BLaER1 (cell line): ENCODE measurements around the gene ZNF560.
"Not testable (repeated sequence)": the region's sequence is repeated elsewhere in the genome, so short reads cannot be mapped to it uniquely, and the experiment has no call there.

ENCODE experiments used
- H3K27ac ChIP-seq: shearing (Covaris generic); formaldehyde crosslinking; 2 replicates; pipeline ENCODE4 v1.8.1; 2022
- H3K27me3 ChIP-seq: shearing (Covaris generic); formaldehyde crosslinking; 2 replicates; pipeline ENCODE4 v1.8.1; 2022
- H3K36me3 ChIP-seq: shearing (Covaris generic); formaldehyde crosslinking; 2 replicates; pipeline ENCODE4 v1.8.1; 2022
- H3K4me1 ChIP-seq: shearing (Covaris generic); formaldehyde crosslinking; 2 replicates; pipeline ENCODE4 v1.8.1; 2022
- H3K4me2 ChIP-seq: shearing (Covaris generic); formaldehyde crosslinking; 2 replicates; pipeline ENCODE4 v1.8.1; 2022
- H3K4me3 ChIP-seq: shearing (Covaris generic); formaldehyde crosslinking; 2 replicates; pipeline ENCODE4 v1.8.1; 2022
- H3K9ac ChIP-seq: shearing (Covaris generic); formaldehyde crosslinking; 2 replicates; pipeline ENCODE4 v1.8.1; 2022
- H3K9me3 ChIP-seq: shearing (Covaris generic); formaldehyde crosslinking; 2 replicates; pipeline ENCODE4 v1.8.1; 2022
- H4K20me1 ChIP-seq: shearing (Covaris generic); formaldehyde crosslinking; 2 replicates; pipeline ENCODE4 v1.8.1; 2022
- Cebpa-rat ChIP-seq: shearing (Covaris generic); IDR thresholded peaks from 2 replicates; pipeline ENCODE4 v1.8.1; 2022

The ZNF560 gene

DNA sequence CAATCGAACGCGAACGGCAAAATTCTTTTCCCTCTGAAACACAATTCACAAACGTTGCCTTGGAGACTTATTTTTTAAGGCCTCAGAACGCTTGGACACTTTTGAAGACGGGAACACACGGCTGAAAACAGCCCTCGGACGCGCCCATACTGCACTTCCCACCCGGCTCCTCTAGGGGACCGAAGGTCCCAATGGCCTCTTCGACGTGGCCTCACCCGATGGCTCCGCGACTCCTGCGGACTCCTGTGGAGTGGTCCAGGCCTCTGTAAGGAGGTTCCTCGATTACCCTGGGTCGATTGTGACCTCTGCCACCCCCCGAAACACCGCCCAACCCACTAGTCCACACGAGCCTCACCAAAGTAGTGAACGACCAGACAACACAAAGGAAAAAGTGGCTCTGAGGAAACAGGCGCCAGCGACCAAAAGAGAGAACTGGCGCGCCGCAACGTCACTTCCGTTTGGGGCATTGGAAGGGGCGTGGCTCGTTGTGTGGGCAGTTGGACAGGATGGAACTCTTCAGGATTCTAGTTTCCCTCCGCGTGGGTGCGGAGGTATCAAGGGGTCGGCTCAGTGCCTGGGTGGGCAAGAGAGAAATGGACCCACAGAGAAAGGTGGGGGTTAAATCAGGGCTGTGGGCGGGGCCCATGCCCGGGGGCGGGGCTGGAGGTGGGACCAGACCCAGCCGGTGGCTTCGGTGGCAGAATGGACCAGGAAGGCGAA, at the start of gene ZNF560:
Gene ZNF560 (minus strand): TSS at position 434 of the 720 bp plus-strand sequence. CDS start 23,303 bp downstream, outside the sequence.
- H3K4me3 ChIP-seq: no peak within 1 kb of the TSS
- H3K9me3 ChIP-seq: peaks cover 64% of the 10 kb centered on the region
- no peak within 1 kb of the TSS for H3K9ac ChIP-seq
- no peaks in the 10 kb centered on the region for H3K27me3 ChIP-seq
- no peak within 1 kb of the TSS for H3K27ac ChIP-seq
- no peak within 1 kb of the TSS for H3K4me2 ChIP-seq
- H3K36me3 ChIP-seq: no peaks in the 10 kb centered on the region
- no peaks in the 10 kb centered on the region for H3K4me1 ChIP-seq
- H4K20me1 ChIP-seq: no peaks in the 10 kb centered on the region
- no peak for TF ChIP-seq Cebpa-rat

DNA sequence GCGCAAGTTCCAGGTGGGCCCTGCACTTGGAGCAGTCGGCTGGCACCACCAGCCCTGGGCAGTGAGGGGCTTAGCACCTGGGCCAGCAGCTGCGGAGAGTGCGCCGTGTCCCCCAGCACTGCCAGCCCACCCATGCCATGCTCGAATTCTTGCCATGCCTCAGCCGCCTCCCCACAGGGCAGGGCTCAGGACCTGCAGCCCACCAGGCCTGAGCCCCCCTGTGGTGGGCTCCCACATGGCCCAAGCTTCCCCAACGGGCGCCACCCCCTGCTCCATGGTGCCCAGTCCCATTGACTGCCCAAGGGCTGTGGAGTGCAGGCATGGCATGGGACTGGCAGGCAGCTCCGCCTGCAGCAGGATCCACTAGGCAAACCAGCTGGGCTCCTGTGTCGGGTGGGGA, 49.5 kb upstream of the ZNF560 start:
- Histone ChIP-seq H3K27me3 (no peaks in the 10 kb centered on the region), H3K4me3 (no peak overlapping the region), H3K9me3 (peaks cover 56% of the 10 kb centered on the region), H3K4me2 (no peak overlapping the region), H4K20me1 (no peaks in the 10 kb centered on the region), H3K4me1 (peaks cover 13% of the 10 kb centered on the region), H3K36me3 (peaks cover 32% of the 10 kb centered on the region), H3K9ac (no peak overlapping the region), H3K27ac (no peak overlapping the region)
- TF ChIP-seq Cebpa-rat: no peak

DNA sequence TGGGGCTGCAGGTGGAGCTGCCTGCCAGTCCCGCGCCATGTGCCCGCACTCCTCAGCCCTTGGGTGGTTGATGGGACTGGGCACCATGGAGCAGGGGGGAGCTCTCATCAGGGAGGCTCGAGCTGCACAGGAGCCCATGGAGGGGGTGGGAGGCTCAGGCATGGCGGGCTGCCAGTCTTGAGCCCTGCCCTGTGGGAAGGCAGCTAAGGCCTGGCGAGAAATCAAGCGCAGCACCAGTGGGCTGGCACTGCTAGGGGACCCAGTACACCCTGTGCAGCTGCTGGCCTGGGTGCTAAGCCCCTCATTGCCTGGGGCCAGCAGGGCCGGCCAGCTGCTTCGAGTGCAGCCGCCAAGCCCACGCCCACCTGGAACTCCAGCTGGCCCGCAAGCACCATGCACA, 42.9 kb upstream of the ZNF560 start:
- not testable (repeated sequence) for H3K27ac ChIP-seq, H3K27me3 ChIP-seq, H3K36me3 ChIP-seq, H3K4me2 ChIP-seq, H3K9ac ChIP-seq, H4K20me1 ChIP-seq, H3K4me3 ChIP-seq
- Histone ChIP-seq H3K9me3 (peaks cover 20% of the 10 kb centered on the region), H3K4me1 (peaks cover 34% of the 10 kb centered on the region)

DNA sequence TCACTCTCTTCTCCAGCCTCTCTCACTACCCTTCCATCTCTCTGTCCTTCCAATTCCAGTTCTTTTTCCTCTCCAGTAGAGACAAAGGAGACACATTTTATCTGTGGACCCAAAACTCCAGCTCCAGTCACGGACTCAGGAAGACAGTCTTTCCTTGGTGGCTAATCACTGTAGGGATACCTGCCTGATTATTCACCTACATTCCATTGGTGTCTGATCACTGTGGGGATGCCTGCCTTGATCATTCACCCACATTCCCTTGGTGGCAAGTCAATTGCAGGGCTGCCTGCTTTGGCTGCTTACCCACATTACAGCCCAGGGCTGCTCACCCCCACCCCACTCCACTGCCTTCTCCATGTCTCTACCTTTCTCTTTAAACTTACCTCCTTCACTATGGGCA, 41.5 kb upstream of the ZNF560 start:
- not testable (repeated sequence) for H3K9ac ChIP-seq, H3K27me3 ChIP-seq, H3K27ac ChIP-seq, H4K20me1 ChIP-seq, H3K4me2 ChIP-seq
- Histone ChIP-seq H3K4me1 (peaks cover 33% of the 10 kb centered on the region), H3K4me3 (0 out of 2 replicates have a peak overlapping the region, but pooled peaks have one; percentile 88), H3K36me3 (peaks cover 19% of the 10 kb centered on the region), H3K9me3 (peaks cover 34% of the 10 kb centered on the region)

DNA sequence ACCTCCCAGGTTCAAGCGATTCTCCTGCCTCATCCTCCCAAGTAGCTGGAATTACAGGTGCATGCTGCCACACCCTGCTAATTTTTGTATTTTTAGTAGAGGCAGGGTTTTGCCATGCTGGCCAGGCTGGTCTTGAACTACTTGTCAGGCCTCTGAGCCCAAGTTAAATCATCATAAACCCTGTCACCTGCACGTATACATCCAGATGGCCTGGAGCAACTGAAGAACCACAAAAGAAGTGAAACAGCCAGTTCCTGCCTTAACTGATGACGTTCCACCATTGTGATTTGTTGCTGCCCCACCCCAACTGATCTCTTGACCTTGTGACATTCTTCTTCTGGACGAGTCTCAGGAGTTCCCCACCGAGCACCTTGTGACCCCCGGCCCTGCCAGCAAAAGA, 40.8 kb upstream of the ZNF560 start:
- peak overlapping the region; percentile 93 for H3K4me2 ChIP-seq
- peaks cover 26% of the 10 kb centered on the region for H3K4me1 ChIP-seq
- peaks cover 27% of the 10 kb centered on the region for H3K36me3 ChIP-seq
- peaks cover 41% of the 10 kb centered on the region for H3K9me3 ChIP-seq
- H3K27ac ChIP-seq: peak overlapping the region; percentile 95
- not testable (repeated sequence) for H4K20me1 ChIP-seq, H3K27me3 ChIP-seq
- H3K9ac ChIP-seq: 0 out of 2 replicates have a peak overlapping the region, but pooled peaks have one; percentile 98
- H3K4me3 ChIP-seq: peak overlapping the region; percentile 88

DNA sequence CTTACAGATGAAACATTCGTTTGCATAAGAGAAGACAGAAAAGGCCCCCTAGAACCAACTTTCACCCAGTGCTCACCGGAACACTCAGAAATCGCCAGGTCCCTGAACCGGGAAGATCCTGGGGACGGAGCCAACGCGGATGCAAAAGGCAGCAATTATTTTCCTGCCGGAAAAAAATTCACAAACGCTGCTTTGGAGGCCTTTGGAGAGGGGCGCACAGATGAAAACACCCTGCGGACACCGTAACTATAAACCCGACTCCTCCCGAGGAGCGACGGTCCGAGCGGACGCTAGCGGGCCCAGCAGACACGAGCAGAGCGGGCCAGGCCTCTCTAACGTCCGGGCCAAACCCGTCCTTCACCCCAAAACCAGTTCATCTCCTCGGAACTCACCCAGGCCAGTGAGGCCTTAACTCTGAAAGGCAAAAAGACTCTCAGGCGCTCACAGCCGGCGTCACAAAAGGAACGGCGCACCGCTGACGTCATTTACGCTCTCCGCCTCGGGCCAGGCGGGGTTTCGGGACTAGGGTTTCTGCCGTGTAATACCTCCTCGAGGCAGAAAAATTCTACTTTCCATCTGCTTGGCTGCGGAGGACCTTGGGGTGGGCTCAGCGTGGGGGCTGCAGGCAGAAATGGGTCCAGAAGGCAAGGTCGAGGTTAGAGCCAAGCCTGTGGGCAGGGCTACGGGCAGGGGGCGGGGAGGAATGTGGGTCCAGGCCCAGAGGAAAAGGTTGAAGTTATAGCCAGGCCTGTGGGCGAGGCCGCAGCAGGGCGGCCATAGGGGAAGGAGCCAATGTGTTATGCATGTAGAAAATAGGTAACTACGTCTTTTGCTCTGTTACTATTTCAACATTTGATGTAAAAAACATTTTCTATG, 40.0 kb upstream of the ZNF560 start, which contains the start of gene ZNF426:
Gene ZNF426 (minus strand): TSS at position 463 of the 876 bp plus-strand sequence. CDS start 2,413 bp downstream, outside the sequence.
- Histone ChIP-seq H3K27me3 (no peaks in the 10 kb centered on the region), H3K4me2 (peak within 1 kb of the TSS; percentile 93), H3K9ac (peak within 1 kb of the TSS; percentile 98), H4K20me1 (no peaks in the 10 kb centered on the region; the same call in 1 of the 2 replicates), H3K4me3 (peak within 1 kb of the TSS; percentile 88), H3K9me3 (peaks cover 49% of the 10 kb centered on the region), H3K36me3 (peaks cover 34% of the 10 kb centered on the region), H3K27ac (peak within 1 kb of the TSS; percentile 95), H3K4me1 (peaks cover 21% of the 10 kb centered on the region)
- no peak for TF ChIP-seq Cebpa-rat

DNA sequence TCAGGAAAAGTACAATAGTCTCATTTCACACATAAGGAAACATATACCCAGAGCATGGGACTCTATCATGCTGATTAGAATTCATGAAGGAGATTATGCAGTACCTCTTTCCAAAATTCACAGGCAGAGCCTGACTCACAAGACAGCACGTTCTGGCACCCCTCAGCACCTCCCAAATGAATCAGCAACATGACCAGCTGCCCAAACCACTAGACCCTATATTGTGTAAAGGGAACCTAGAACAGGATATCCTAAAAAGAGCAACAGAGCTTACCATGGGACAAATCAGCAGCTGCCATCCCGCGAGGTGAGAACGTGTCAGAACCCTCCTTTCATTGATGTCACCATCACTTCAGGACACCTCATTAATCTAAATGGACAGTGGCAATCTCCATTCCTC, 37.5 kb upstream of the ZNF560 start:
- H3K9me3 ChIP-seq: peaks cover 74% of the 10 kb centered on the region
- H3K27me3 ChIP-seq: no peaks in the 10 kb centered on the region
- no peak overlapping the region for H3K4me2 ChIP-seq
- H3K27ac ChIP-seq: no peak overlapping the region
- H3K36me3 ChIP-seq: peaks cover 59% of the 10 kb centered on the region
- no peak for TF ChIP-seq Cebpa-rat
- peak overlapping the region; percentile 88; the same call in 1 of the 2 replicates for H3K4me3 ChIP-seq
- no peak overlapping the region for H3K9ac ChIP-seq
- peaks cover 21% of the 10 kb centered on the region for H3K4me1 ChIP-seq
- H4K20me1 ChIP-seq: no peaks in the 10 kb centered on the region; the same call in 1 of the 2 replicates

DNA sequence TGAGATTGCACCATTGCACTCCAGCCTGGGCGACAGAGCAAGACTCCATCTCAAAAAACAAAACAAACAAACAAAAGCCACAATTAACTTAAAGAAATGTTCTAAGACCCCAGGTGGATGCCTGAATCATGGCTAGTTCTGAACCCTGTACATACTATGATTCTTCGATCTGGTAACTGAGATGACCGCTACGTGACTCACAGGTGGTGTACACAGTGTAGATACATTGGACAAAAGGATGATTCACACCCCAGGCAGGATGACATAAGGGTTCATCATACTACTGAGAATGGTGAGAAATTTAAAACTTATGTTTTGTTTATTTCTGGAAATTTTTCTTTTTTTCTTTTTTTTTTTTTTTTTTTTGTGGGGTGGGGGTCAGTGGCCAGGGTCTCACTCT, 33.5 kb upstream of the ZNF560 start:
- Histone ChIP-seq H3K9me3 (peaks cover 99% of the 10 kb centered on the region), H3K4me1 (peaks cover 7% of the 10 kb centered on the region), H3K9ac (no peak overlapping the region), H3K27ac (no peak overlapping the region), H3K4me2 (no peak overlapping the region), H3K36me3 (peaks cover 99% of the 10 kb centered on the region), H4K20me1 (no peaks in the 10 kb centered on the region; the same call in 1 of the 2 replicates), H3K4me3 (peak overlapping the region; percentile 48), H3K27me3 (no peaks in the 10 kb centered on the region; the same call in 1 of the 2 replicates)
- TF ChIP-seq Cebpa-rat: no peak

DNA sequence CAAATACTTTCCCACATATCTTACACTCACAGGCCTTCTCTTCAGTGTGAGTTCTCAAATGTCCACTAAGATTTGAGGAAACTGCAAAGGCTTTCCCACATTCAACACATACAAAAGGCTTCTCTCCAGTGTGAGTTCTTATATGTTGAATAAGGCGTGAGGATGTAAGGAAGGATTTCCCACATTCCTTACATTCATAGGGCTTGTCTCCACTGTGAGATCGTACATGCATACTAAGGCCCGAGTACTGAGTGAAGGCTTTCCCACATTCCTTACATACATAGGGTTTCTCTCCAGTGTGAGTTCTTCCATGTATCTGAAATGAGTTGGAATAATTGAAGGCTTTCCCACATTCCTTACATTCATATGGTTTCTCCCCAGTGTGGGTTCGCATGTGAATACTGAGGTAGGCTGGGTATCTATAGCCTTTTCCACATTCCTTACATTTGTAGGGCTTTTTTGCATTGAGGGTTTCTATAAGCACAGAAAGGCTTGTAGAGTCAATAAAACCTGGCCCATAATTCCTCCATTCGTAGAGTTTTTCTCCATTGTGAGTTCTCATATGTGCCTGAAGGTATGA, 30.4 kb upstream of the ZNF560 start:
- Histone ChIP-seq H3K9ac (no peak overlapping the region), H3K27ac (no peak overlapping the region), H3K9me3 (peaks cover 100% of the 10 kb centered on the region), H4K20me1 (no peaks in the 10 kb centered on the region), H3K27me3 (no peaks in the 10 kb centered on the region; the same call in 1 of the 2 replicates), H3K4me3 (peak overlapping the region; percentile 48), H3K4me1 (no peaks in the 10 kb centered on the region), H3K4me2 (no peak overlapping the region), H3K36me3 (peaks cover 97% of the 10 kb centered on the region)
- TF ChIP-seq Cebpa-rat: no peak
